Stomach smooth muscle (tissue), 2 donors: ENCODE results near the gene SNAPC4.
"Not testable (repeated sequence)": the region's sequence is repeated elsewhere in the genome, so short reads cannot be mapped to it uniquely, and the experiment has no call there.

Experiments
- H3K27ac ChIP-seq: one replicate; pipeline ENCODE4 v1.7.0; 2013; ENCODE audit warnings: mild to moderate bottlenecking, low read length, inconsistent platforms
- H3K27me3 ChIP-seq, 2 donors: one replicate each; pipeline ENCODE4 v1.7.0; 2013; ENCODE audit warnings: low read length in 2 of 2; ENCODE audit not compliant: insufficient read depth in 2 of 2, control insufficient read depth in 1 of 2
- H3K36me3 ChIP-seq, 2 donors: one replicate each; pipeline ENCODE4 v1.7.0; 2013; ENCODE audit warnings: low read length in 2 of 2; ENCODE audit not compliant: control insufficient read depth in 2 of 2, insufficient read depth in 2 of 2
- H3K4me1 ChIP-seq: one replicate; pipeline ENCODE4 v1.7.0; 2013; ENCODE audit warnings: low read length; ENCODE audit not compliant: control insufficient read depth, insufficient read depth
- H3K4me3 ChIP-seq, 2 donors: one replicate each; pipeline ENCODE4 v1.7.0; 2013; ENCODE audit warnings: low read length in 2 of 2
- H3K9ac ChIP-seq, 2 donors: one replicate each; pipeline ENCODE4 v1.7.0; 2013; ENCODE audit warnings: low read length in 2 of 2, mild to moderate bottlenecking in 1 of 2
- H3K9me3 ChIP-seq, 2 donors: one replicate each; pipeline ENCODE4 v1.7.0; 2013; ENCODE audit warnings: low read length in 2 of 2; ENCODE audit not compliant: control insufficient read depth in 2 of 2
- donor health status: healthy.
- donor health status: Pancreatic carcinoma.

Gene SNAPC4

DNA sequence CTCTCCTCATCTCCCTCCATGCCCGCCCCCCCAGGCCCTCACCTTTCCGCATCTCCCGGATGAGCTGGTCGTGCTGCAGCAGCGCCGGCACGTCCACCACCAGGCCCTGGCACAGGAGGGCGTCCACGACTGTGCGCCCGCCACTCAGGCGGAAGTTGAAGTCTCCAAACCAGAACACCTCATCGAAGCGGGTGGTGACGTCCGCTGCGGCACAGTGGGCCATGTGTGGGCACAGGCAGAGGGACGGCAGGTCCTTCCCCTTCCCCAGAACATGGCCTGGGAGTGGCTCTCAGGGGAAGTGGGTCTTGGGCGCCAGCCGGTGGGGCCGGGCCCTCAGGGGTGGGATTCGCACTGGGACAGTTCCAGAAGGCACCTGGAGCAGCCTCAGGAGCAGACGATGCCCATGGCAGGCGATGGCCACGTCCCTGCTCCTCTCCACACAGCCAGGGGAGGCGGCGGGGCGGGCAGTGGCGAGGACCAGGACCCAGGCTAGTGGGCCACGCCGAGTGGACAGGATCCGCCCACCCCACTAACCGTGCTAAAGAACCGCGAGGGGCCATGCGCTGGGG, 31.9 kb upstream of the SNAPC4 start:
- Histone ChIP-seq H3K9me3 (no peaks in the 10 kb centered on the region), H3K27ac (no peak overlapping the region), H3K36me3 (peaks cover 11 to 26% of the 10 kb centered on the region in 2 donors), H3K4me1 (peaks cover 6% of the 10 kb centered on the region), H3K4me3 (no peak overlapping the region), H3K27me3 (no peaks in the 10 kb centered on the region), H3K9ac (no peak overlapping the region)

- H3K4me3 ChIP-seq = no peak overlapping the region
- no peak overlapping the region for H3K9ac ChIP-seq
- H3K27ac ChIP-seq = no peak overlapping the region
- no peaks in the 10 kb centered on the region for H3K4me1 ChIP-seq
- peaks cover 11 to 27% of the 10 kb centered on the region in 2 donors for H3K36me3 ChIP-seq
- no peaks in the 10 kb centered on the region for H3K27me3 ChIP-seq
- H3K9me3 ChIP-seq = no peaks in the 10 kb centered on the region
These were observed 30.7 kb upstream of the SNAPC4 start for GRCh38 chr9:136430588-136431234.

GRCh38 chr9:136429683-136430491, 29.9 kb upstream of the SNAPC4 start:
- Histone ChIP-seq H3K9me3 (no peaks in the 10 kb centered on the region), H3K4me3 (no peak overlapping the region), H3K9ac (no peak overlapping the region), H3K27ac (no peak overlapping the region), H3K4me1 (no peaks in the 10 kb centered on the region), H3K27me3 (no peaks in the 10 kb centered on the region), H3K36me3 (peaks cover 11 to 22% of the 10 kb centered on the region in 2 donors)

DNA sequence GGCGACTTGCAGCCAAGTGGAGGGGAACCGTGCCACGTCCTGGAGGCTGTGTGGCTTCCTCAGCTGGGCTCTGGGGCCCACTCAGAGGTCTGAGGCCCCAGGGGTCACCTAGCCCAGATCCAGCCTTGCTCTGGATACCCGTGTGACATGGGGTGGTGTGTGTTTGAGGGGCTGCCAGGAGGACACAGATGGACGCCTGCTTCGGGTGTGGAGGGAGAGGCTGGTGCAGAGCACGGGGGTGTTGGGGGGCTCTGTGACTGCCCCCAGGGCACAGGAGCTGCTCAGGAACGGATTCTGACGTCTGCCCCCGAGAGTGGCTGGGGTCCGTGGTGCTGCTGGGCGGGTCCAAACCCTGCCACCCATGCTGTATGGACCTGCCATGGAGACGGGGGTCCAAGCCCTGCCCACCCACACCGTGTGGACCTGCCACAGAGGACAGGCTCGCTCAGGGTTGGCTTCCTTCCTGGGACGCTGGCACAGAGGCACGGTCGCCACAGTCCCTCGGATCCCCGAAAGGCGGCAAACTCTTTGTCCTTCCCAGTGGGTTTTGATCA, 29.2 kb upstream of the SNAPC4 start:
- H3K27ac ChIP-seq = no peak overlapping the region
- H3K9me3 ChIP-seq = no peaks in the 10 kb centered on the region
- no peak overlapping the region for H3K9ac ChIP-seq
- H3K36me3 ChIP-seq = peaks cover 16 to 27% of the 10 kb centered on the region in 2 donors
- H3K4me1 ChIP-seq = no peaks in the 10 kb centered on the region
- no peaks in the 10 kb centered on the region for H3K27me3 ChIP-seq
- H3K4me3 ChIP-seq = no peak overlapping the region

DNA sequence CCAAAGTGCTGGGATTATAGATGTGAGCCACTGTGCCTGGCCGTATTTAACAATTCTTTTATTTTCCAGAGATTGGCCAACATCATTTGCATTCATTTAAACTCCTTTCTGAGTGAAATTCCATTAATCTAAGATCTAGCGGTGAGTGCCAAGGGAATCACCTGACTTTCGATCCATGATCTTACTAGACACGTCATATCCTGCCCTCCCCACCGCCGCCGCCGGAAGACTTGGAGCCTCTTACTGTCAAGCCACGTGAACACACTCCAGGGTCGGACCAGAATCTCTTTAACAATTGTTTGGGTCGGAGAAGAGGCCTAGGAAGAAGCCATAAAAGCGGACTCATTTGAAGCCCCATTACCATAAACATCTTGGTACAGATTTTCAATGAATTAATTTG, 26.8 kb upstream of the SNAPC4 start:
- H3K4me1 ChIP-seq = no peaks in the 10 kb centered on the region
- no peaks in the 10 kb centered on the region for H3K27me3 ChIP-seq
- no peak overlapping the region for H3K4me3 ChIP-seq
- H3K27ac ChIP-seq = no peak overlapping the region
- peaks cover 35 to 40% of the 10 kb centered on the region in 2 donors for H3K36me3 ChIP-seq
- no peak overlapping the region for H3K9ac ChIP-seq
- no peaks in the 10 kb centered on the region for H3K9me3 ChIP-seq

DNA sequence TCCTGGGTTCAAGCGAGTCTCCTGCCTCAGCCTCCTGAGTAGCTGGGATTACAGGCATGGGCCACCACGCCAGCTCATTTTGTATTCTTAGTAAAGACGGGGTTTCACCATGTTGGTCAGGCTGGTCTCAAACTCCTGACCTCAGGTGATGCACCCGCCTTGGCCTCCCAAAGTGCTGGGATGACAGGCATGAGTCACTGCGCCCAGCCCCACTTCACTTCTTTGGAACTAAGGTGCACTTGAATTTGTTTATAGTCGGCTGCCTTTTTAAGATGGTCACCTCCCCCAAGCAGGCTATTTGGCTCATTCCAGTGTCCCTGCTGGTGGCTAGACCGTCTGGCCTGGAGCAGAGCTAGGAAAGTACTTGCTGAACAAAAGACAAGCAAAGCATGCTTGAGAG, 25.4 kb upstream of the SNAPC4 start:
- not testable (repeated sequence) for H3K27ac ChIP-seq, H3K4me3 ChIP-seq, H3K9me3 ChIP-seq, H3K4me1 ChIP-seq, H3K27me3 ChIP-seq, H3K9ac ChIP-seq
- H3K36me3 ChIP-seq = peaks cover 40 to 46% of the 10 kb centered on the region in 2 donors

DNA sequence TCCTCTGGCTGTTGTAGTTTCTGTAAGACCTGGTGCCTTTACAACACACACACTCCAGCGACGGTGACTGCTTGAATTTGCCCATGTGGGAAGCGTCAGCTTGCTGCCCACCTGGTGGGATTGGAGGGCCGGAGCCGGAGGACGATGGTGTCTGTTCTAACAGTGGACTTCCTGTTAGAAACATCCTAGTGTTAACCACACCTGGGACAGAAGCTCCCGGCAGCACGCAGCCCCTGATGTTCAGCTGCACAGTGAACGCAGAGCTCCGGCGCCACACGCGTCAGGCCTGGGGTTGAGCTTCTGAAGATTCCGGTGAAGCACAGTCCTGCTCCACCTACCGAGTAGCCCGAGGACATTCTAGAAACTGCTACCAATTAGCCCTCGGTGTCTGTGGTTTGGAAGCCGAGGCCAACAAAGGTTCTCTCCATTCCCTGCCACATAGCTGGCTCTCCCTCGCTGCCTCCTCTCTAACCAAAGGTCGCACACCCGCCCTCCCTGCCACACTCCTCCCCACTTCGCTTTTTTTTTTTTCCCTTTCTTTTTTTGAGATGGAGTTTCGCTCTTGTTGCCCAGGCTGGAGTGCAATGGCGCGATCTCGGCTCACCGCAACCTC, 24.9 kb upstream of the SNAPC4 start:
- no peak overlapping the region for H3K27ac ChIP-seq
- no peaks in the 10 kb centered on the region for H3K9me3 ChIP-seq
- no peaks in the 10 kb centered on the region for H3K4me1 ChIP-seq
- H3K36me3 ChIP-seq = peaks cover 36 to 47% of the 10 kb centered on the region in 2 donors
- no peaks in the 10 kb centered on the region for H3K27me3 ChIP-seq
- H3K4me3 ChIP-seq = no peak overlapping the region
- no peak overlapping the region for H3K9ac ChIP-seq

GRCh38 chr9:136423432-136424146, 23.6 kb upstream of the SNAPC4 start:
- Histone ChIP-seq H3K27me3 (no peaks in the 10 kb centered on the region), H3K27ac (no peak overlapping the region), H3K4me3 (no peak overlapping the region), H3K4me1 (no peaks in the 10 kb centered on the region), H3K36me3 (peaks cover 39 to 40% of the 10 kb centered on the region in 2 donors), H3K9me3 (no peaks in the 10 kb centered on the region), H3K9ac (no peak overlapping the region)

DNA sequence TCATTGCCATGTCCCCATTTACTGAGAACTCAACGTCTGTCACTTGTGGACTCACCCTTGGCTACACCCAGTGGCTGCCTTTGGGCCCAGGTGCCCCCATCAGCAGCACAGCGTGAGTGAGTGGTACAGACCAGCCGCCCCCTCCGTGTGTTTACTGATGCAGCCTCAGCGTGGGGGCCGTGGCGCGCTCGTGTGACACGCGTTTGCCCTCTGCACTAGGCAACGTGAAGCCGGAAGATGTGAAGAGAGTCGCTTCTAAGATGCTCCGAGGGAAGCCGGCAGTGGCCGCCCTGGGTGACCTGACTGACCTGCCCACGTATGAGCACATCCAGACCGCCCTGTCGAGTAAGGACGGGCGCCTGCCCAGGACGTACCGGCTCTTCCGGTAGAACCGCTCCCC, 22.9 kb upstream of the SNAPC4 start:
- no peak overlapping the region for H3K4me3 ChIP-seq
- no peaks in the 10 kb centered on the region for H3K27me3 ChIP-seq
- H3K4me1 ChIP-seq = no peaks in the 10 kb centered on the region
- H3K36me3 ChIP-seq = peaks cover 46% of the 10 kb centered on the region in 2 donors
- no peak overlapping the region for H3K27ac ChIP-seq
- H3K9me3 ChIP-seq = no peaks in the 10 kb centered on the region
- no peak overlapping the region for H3K9ac ChIP-seq

DNA sequence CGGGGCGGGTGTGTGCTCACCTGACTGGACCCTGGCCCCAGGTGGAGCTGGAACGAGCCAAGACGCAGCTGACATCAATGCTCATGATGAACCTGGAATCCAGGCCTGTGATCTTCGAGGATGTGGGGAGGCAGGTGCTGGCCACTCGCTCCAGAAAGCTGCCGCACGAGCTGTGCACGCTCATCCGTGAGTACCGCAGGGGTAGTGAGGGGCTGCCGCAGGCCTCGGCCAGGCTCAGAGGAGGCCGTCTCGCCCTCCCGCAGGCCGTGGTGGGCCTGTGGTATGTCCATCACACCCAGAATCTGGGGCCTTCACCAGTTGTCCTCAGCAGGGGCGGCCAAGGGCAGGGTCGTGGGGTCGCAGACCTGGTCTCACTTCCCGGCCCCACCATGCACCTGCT, 21.8 kb upstream of the SNAPC4 start:
- no peaks in the 10 kb centered on the region for H3K27me3 ChIP-seq
- H3K4me1 ChIP-seq = no peaks in the 10 kb centered on the region
- peaks cover 53% of the 10 kb centered on the region in 2 donors for H3K36me3 ChIP-seq
- H3K9ac ChIP-seq = no peak overlapping the region
- H3K27ac ChIP-seq = no peak overlapping the region
- H3K4me3 ChIP-seq = no peak overlapping the region
- no peaks in the 10 kb centered on the region for H3K9me3 ChIP-seq
